HAP-1 (cell line): ENCODE results near the gene IPO4.
"Not testable (repeated sequence)": the region's sequence is repeated elsewhere in the genome, so short reads cannot be mapped to it uniquely, and the experiment has no call there.

Source experiments
- DNase-seq, 2 experiments: peaks; one replicate each; pipeline ENCODE4 v3.0.0-alpha.2; 2016 to 2020; ENCODE audit warnings: low spot score in 2 of 2
- H3K27me3 ChIP-seq: fragments of 250-450 bp; sonication (Bioruptor Pico); 2 replicates; pipeline ENCODE4 v1.5.1; 2020; ENCODE audit warnings: low read depth, mild to moderate bottlenecking, moderate library complexity
- H3K36me3 ChIP-seq: fragments of 250-450 bp; sonication (Bioruptor Pico); replicated peaks from 2 replicates; pipeline ENCODE4 v1.5.1; 2020; ENCODE audit warnings: mild to moderate bottlenecking
- H3K4me1 ChIP-seq: fragments of 250-450 bp; sonication (Bioruptor Pico); 2 replicates; pipeline ENCODE4 v1.5.1; 2020; ENCODE audit warnings: mild to moderate bottlenecking
- H3K4me3 ChIP-seq: fragments of 250-450 bp; sonication (Bioruptor Pico); 2 replicates; pipeline ENCODE4 v1.5.1; 2020; ENCODE audit warnings: mild to moderate bottlenecking, moderate library complexity
- H3K9me3 ChIP-seq: fragments of 250-450 bp; sonication (Bioruptor Pico); 2 replicates; pipeline ENCODE4 v1.5.1; 2020; ENCODE audit warnings: mild to moderate bottlenecking, moderate library complexity
- in situ Hi-C: fragments of 300-500 bp; cut with MboI; formaldehyde crosslinking; loops from 3 replicates; pipeline ENCODE4 v1.14.3; 2020; ENCODE audit warnings: low sequenced_read_pairs, inconsistent platforms, mixed read lengths

IPO4 gene

DNA sequence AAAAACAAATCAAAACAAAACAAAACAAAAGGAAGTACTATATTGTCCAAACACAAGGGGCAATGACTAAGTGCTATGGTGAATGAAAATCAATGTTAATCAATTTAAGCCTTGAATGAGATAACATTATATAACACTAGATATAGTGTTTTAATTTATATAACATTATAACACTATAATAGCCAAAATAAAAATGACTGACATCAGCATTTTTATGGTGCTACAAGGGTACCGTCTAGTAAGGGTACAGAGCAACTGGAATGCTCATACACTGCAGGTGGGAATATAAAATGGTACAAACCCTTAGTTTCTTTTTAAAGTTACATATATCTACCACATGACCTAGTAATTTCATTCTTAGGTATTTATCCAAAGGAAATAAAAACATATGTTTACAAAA, 37.9 kb upstream of the IPO4 start:
- Histone ChIP-seq H3K4me1 (peaks cover 9% of the 10 kb centered on the region), H3K4me3 (no peak overlapping the region), H3K9me3 (no peaks in the 10 kb centered on the region), H3K27me3 (no peaks in the 10 kb centered on the region), H3K36me3 (peaks cover 20% of the 10 kb centered on the region)
- DNase-seq, result no peak
- in situ Hi-C loops, result no loop called here

DNA sequence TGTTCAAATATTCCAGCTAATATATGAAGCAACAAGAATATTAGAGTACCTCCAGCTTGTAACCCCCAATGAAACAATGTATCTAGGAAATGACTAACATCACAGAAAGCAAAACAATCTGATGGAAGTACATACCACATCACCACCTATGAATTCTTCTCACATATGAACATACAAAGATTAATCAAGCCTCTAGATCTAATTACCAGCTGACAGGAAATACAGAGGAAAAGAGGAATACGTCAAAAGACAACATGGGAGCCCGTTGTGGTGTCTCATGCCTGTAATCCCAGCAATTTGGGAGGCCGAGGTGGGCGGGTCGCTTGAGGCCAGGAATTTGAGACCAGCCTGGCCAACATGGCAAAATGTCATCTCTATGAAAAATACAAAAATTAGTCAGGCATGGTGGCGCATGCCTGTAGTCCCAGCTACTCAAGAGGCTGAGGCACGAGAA, 36.0 kb upstream of the IPO4 start:
- no peaks in the 10 kb centered on the region for H3K9me3 ChIP-seq
- in situ Hi-C loops, result no loop called here
- peaks cover 5% of the 10 kb centered on the region for H3K4me1 ChIP-seq
- H3K36me3 ChIP-seq, result peaks cover 20% of the 10 kb centered on the region
- H3K4me3 ChIP-seq, result no peak overlapping the region
- no peak for DNase-seq
- H3K27me3 ChIP-seq, result no peaks in the 10 kb centered on the region

DNA sequence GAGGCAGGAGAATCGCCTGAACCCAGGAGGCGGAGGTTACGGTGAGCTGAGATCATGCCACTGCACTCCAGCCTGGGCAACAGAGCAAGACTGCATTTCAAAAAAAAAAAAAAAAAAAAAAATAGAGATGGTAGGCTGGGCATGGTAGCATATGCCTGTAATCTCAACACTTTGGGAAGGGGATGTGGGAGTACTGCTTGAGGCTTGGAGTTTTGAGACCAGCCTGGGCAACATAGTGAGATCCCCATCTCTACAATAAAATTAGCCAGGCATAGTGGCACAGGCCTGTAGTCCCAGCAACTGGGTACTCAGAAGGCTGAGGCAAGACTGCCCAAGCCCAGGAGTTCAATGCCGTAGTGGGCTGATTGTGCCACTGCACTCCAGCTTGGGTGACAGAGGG, 34.4 kb upstream of the IPO4 start:
- H3K9me3 ChIP-seq, in situ Hi-C loops, H3K27me3 ChIP-seq, H3K4me3 ChIP-seq, DNase-seq, H3K4me1 ChIP-seq: not testable (repeated sequence)
- H3K36me3 ChIP-seq, result peaks cover 17% of the 10 kb centered on the region

DNA sequence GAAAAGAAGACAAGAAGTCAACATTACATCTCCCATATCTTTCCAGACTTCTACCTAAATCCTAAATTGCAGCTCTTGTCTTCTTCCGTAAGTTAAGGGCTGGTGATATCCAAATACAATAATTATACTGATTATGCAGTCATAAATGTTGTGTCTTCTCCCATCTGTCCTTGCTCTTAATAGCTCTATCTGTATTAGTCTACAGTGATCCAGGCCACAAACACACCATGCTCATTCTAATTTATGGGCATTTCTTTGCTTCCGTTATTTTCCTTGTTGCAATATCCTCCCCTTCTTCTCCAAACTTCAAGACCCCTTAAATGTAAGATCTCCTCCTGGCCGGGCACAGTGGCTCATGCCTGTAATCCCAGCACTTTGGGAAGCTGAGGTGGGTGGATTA, 30.9 kb upstream of the IPO4 start:
- no peak for DNase-seq
- peaks cover 8% of the 10 kb centered on the region; the same call in 1 of the 2 replicates for H3K36me3 ChIP-seq
- H3K4me1 ChIP-seq, result no peaks in the 10 kb centered on the region
- in situ Hi-C loops, result no loop called here
- H3K27me3 ChIP-seq, result no peaks in the 10 kb centered on the region
- H3K9me3 ChIP-seq, result no peaks in the 10 kb centered on the region
- H3K4me3 ChIP-seq, result no peak overlapping the region

DNA sequence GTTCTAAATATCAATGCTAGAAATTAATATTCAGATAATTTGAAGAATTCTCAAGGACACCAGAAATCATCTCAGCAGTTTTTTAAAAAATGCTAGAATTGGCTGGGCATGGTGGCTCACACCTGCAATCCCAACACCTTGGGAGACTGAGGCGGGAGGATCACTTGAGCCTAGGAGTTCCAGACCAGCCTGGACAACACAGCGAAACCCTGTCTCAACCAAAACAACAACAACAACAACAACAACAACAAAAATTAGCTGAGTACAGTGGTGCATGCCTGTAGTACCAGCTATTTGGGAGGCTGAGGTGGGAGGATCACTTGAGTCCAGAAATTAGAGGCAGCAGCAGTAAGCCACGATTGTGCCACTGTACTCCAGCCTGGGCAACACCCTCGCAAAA, 30.5 kb upstream of the IPO4 start:
- no peak overlapping the region for H3K4me3 ChIP-seq
- H3K4me1 ChIP-seq, result peaks cover 2% of the 10 kb centered on the region
- H3K27me3 ChIP-seq, result no peaks in the 10 kb centered on the region
- in situ Hi-C loops, result no loop called here
- no peak for DNase-seq
- H3K9me3 ChIP-seq, result no peaks in the 10 kb centered on the region
- peaks cover 6% of the 10 kb centered on the region; the same call in 1 of the 2 replicates for H3K36me3 ChIP-seq

DNA sequence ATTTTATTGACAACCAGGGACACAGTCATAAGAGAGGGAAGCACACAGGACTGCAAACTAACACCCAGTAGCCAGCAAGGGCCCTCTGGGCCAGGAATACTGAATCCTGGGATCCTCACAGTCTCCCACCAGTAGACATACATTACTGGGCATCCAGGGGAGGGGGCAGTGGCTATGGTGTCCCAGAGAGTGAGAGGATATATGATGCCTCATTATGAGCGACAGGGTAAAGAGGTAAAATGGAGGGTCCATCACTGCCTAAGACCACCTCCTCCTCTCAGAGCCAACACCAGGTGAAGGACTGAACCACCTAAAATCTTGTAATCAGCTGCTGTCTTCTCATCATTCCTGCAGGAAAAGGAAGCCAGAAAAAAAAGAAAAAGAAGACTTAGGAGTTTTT, 28.3 kb upstream of the IPO4 start:
- H3K36me3 ChIP-seq, result peaks cover 12% of the 10 kb centered on the region; the same call in 1 of the 2 replicates
- in situ Hi-C loops, H3K9me3 ChIP-seq, H3K27me3 ChIP-seq, DNase-seq, H3K4me1 ChIP-seq, H3K4me3 ChIP-seq: not testable (repeated sequence)

DNA sequence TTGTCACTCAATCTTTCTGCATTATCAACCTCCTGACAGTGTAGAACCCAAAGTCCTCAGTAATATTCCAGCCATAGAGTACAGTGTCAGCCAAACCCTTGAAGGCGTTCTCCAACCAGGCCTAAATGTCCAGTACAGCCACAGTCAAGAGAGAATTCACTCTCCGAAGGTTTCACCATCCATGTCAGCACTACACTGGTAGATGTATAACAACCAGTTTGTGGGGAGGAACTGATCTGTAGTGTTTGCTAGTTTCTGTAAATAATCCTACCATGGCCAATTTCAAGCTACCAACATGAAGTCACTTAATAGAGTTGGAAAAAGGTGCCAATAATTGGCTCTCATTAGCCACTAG, 27.7 kb upstream of the IPO4 start:
- Histone ChIP-seq H3K4me1 (peaks cover 8% of the 10 kb centered on the region), H3K27me3 (no peaks in the 10 kb centered on the region), H3K4me3 (no peak overlapping the region; the same call in 1 of the 2 replicates), H3K9me3 (no peaks in the 10 kb centered on the region), H3K36me3 (peaks cover 17% of the 10 kb centered on the region)
- in situ Hi-C loops, result no loop called here
- DNase-seq, result no peak

DNA sequence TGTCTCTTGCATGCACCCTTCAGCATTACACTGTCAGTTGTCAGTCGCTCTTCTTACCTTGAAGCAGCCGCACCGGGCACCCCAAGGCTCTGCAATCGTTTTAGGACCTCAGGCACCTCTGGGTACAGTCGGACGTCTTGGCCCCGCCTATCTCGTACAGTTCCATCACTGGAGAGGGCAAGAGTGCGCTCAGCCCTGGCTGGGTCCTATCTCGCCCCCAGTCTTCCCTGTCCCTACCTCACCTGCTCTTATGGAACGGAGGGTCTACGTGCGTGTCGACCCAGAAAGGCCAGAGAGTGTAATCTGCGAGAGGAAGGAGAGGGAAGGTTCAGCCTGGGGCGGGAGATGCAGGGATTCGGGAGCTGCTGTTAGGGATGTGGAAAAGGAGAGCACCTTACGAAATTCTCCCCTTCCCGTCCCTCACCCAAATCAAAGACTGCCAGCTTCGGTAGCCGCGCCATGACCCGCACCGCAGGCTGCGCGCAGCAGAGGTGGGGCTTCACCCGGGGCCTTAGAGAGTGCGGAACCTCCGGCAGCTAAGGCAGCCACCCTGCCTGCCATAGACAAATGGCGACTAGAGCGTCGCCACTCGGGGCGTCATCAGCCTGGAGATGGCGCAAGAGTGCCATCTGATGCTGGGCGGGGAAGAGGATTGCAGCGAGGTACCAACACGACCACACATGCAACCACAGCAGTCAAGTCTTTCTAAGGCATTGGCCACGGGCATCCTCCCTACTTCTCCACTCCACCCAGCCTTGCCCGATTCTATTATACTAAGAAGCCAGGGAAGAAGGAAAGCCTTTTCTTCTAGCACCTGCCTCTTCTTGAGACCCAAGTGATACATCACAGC, 27.1 kb upstream of the IPO4 start, which contains the start of gene MDP1:
Gene MDP1 (minus strand): TSS at position 572 of the 850 bp plus-strand sequence. CDS start 111 bp downstream, at position 461.
- peak; percentile 83 to 86 for DNase-seq
- Histone ChIP-seq H3K9me3 (no peaks in the 10 kb centered on the region), H3K4me1 (peaks cover 8% of the 10 kb centered on the region), H3K27me3 (no peaks in the 10 kb centered on the region), H3K36me3 (peaks cover 20% of the 10 kb centered on the region), H3K4me3 (peak within 1 kb of the TSS; percentile 52)
- in situ Hi-C loops, result no loop called here

DNA sequence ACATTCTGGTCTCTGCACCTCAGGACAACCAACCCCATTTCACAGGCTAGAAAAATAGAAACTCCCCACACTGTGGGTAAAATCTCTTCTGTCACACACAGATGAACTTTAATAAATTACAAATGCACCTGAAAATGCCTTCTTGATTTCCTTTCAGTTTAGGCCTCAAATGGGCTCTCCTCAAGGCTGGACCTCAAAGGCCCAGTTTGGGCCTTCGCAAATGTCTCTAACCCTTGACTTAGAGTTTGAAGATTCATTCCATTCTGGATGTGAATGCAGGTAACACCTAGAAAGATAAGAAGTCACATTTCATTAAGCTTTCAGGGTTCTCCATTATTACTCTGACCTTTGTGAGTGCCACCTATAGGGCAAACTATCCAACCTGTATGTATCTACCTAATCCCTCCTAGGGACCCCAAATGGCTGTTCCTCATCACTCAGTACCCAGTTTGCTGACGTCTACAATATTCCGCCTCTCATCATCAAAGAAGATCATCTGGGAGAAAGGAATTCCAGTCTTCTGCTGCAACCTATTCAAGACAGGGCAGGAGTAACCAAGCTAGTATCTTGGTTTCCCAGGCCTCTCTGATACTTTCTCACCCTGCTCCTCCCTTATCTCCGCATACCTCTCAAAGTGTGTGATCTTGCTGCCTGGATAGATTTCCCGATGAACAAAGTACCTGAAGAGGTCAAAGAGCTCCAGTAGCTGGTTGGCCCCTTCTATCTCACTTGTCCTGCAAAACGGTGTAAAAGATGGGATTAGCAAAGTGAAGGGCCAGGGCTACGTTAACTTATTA, 25.4 kb upstream of the IPO4 start:
- H3K27me3 ChIP-seq, result no peaks in the 10 kb centered on the region
- no peak for DNase-seq
- peaks cover 8% of the 10 kb centered on the region for H3K4me1 ChIP-seq
- in situ Hi-C loops, result no loop called here
- no peaks in the 10 kb centered on the region for H3K9me3 ChIP-seq
- peak overlapping the region; percentile 63 for H3K4me3 ChIP-seq
- peaks cover 34% of the 10 kb centered on the region for H3K36me3 ChIP-seq

DNA sequence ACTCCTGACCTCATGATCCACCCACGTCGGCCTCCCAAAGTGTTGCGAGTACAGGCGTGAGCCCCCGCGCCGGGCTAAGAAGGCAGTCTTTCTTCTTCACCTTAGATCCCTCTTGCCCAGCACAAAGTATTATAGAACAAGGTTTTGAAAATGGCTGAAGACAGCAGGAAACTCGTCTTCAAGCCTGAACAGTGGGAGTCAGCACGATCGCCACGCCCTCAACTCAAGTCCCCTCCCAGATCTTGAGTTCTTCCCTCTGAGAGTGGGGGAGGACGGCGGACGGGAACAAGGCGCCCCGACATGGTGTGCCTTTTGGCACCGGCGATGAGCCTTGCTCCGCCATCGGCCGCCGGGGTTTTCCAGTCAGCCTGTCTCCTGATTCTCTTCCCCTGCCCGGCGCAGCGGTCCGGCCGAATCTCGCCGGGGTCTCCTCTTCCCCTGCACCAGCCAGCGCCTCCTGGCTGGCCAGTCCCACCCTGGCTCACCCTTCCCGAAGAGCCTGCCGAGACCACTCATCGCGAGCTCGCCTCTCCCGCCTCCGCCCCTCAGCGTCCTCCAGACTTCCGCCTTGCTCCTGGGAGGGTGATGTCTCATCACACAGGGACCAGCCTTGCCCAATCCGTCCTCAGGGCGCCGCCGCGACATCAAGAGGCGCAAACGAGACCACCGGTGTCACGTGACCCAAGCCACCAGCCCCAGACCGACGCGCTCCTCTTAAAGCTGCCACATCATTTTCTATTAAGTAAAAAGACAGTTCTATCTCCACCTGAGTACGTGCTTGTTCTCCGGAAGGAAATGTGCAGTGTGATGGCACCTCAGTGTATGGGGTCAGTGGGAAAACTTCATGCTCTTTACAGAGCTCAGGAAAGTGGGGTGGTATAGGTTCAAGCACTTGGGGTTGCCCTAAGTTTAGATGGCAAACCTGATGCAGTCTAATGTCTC, 24.6 kb upstream of the IPO4 start, which contains the start of gene CHMP4A:
Gene CHMP4A (minus strand): TSS at position 565 of the 942 bp plus-strand sequence. CDS start 49 bp downstream, at position 516.
- Histone ChIP-seq H3K4me3 (peak within 1 kb of the TSS; percentile 63), H3K4me1 (peaks cover 8% of the 10 kb centered on the region), H3K9me3 (no peaks in the 10 kb centered on the region), H3K27me3 (no peaks in the 10 kb centered on the region), H3K36me3 (peaks cover 34% of the 10 kb centered on the region)
- peak; percentile 95 to 99 for DNase-seq
- in situ Hi-C loops, result no loop called here

DNA sequence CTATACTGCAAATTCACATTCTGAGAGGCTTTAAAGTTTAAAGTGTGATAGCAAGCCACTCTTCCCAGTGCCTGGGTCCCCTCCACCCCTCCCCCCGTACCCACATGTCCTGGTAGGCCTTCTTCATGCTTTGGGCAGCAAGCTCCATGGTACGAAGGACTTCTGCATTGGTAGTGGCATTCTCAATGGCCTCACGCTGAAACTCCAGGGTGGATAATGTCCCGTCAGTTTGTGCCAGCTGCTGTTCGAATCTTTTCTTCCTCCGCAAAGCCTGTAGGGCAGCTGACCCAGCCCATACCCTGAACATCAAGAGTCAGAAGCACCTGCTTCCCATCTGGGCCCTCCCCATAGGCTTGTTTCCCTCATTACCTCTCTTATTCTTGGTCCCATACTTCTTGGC, 22.7 kb upstream of the IPO4 start:
- Histone ChIP-seq H3K9me3 (no peaks in the 10 kb centered on the region), H3K27me3 (no peaks in the 10 kb centered on the region), H3K4me3 (no peak overlapping the region), H3K4me1 (peaks cover 8% of the 10 kb centered on the region), H3K36me3 (peaks cover 45% of the 10 kb centered on the region)
- DNase-seq, result no peak
- in situ Hi-C loops, result no loop called here

DNA sequence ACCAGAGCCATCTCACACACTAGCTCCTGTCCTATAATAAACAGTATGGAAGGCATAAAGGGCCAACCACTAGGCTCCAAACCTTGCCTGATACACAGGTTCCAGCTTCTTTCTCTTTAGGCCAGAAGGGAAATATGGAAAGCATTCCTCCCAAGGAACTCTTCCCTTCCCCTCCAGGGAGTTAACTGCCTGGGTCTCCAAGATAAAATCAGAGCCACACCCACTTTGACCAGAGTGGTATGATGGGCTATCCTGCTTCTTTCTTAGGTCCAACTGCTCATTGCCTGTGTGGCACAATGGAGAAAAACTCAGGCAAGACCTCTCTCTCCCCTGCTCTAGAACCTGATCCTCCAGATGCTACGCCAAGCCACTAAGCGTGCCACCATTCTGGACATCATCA, 19.0 kb upstream of the IPO4 start:
- no peaks in the 10 kb centered on the region for H3K9me3 ChIP-seq
- in situ Hi-C loops, result no loop called here
- no peak for DNase-seq
- H3K27me3 ChIP-seq, result no peaks in the 10 kb centered on the region
- peaks cover 5% of the 10 kb centered on the region; the same call in 1 of the 2 replicates for H3K4me1 ChIP-seq
- H3K36me3 ChIP-seq, result peaks cover 50% of the 10 kb centered on the region
- H3K4me3 ChIP-seq, result no peak overlapping the region

DNA sequence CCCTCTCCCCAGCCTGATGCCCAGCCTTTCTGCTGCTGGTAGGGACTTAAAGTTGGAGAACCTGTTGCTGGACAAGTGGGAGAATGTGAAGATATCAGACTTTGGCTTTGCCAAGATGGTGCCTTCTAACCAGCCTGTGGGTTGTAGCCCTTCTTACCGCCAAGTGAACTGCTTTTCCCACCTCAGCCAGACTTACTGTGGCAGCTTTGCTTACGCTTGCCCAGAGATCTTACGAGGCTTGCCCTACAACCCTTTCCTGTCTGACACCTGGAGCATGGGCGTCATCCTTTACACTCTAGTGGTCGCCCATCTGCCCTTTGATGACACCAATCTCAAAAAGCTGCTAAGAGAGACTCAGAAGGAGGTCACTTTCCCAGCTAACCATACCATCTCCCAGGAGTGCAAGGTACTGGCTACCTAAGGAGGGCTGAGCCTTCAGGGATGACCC, 18.5 kb upstream of the IPO4 start:
- peaks cover 50% of the 10 kb centered on the region for H3K36me3 ChIP-seq
- H3K9me3 ChIP-seq, result no peaks in the 10 kb centered on the region
- no peak overlapping the region for H3K4me3 ChIP-seq
- in situ Hi-C loops, result no loop called here
- H3K4me1 ChIP-seq, result peaks cover 6% of the 10 kb centered on the region; the same call in 1 of the 2 replicates
- no peak for DNase-seq
- no peaks in the 10 kb centered on the region for H3K27me3 ChIP-seq
